HT1080 (cell line): Measurements from ENCODE around the gene INSYN1. TPM values are rescaled to one million over a fixed set of nuclear protein-coding genes. Genes with fewer than 3 reads are reported as not detected.
"Not testable (repeated sequence)": the region's sequence is repeated elsewhere in the genome, so short reads cannot be mapped to it uniquely, and the experiment has no call there.

Experiments
- DNase-seq: peaks from one replicate; pipeline ENCODE4 v3.0.0-alpha.2; 2015; ENCODE audit warnings: low read depth
- total RNA-seq: library from RNA; depleted of rRNA; stranded (reverse); fragments of >200 nt; shearing (Covaris generic); gene quantifications from 2 replicates; pipeline ENCODE4 v1.2.3, GENCODE V29; 2014

The INSYN1 gene
- total RNA-seq, 1 experiment from 2014 or later: 0.53 TPM

- DNase-seq: no peak
Measured at GRCh38 chr15:73750438-73750837, 2.7 kb downstream of the INSYN1 start.

- no peak for DNase-seq
Measured at GRCh38 chr15:73749971-73750370, 3.2 kb downstream of the INSYN1 start.

- no peak for DNase-seq
Measured at GRCh38 chr15:73749533-73749932, 3.6 kb downstream of the INSYN1 start.

- no peak for DNase-seq
Measured at GRCh38 chr15:73748730-73749129, 4.4 kb downstream of the INSYN1 start.

- no peak for DNase-seq
Measured at GRCh38 chr15:73747847-73748590, 5.1 kb downstream of the INSYN1 start.

GRCh38 chr15:73746883-73747282 is 6.3 kb downstream of the INSYN1 start:
- DNase-seq: no peak

- no peak for DNase-seq
Measured at GRCh38 chr15:73746261-73746660, 6.9 kb downstream of the INSYN1 start.

GRCh38 chr15:73745073-73745472 is 8.1 kb downstream of the INSYN1 start:
- no peak for DNase-seq

GRCh38 chr15:73744293-73744692 is 8.9 kb downstream of the INSYN1 start:
- DNase-seq: no peak

GRCh38 chr15:73741321-73741836 is 11.8 kb downstream of the INSYN1 start:
- no peak for DNase-seq

- no peak for DNase-seq
Measured at GRCh38 chr15:73740152-73741048, 12.8 kb downstream of the INSYN1 start.

- no peak for DNase-seq
Measured at GRCh38 chr15:73737535-73737934, 15.6 kb downstream of the INSYN1 start.

- DNase-seq: no peak
Measured at GRCh38 chr15:73732930-73733329, 20.2 kb downstream of the INSYN1 start.

GRCh38 chr15:73732051-73732450 is 21.1 kb downstream of the INSYN1 start:
- not testable (repeated sequence) for DNase-seq

- DNase-seq: peak; percentile 88
Measured at GRCh38 chr15:73727330-73727976, 25.7 kb downstream of the INSYN1 start.

- no peak for DNase-seq
Measured at GRCh38 chr15:73724212-73724611, 28.9 kb downstream of the INSYN1 start.

- DNase-seq: no peak
Measured at GRCh38 chr15:73723191-73723590, 30.0 kb downstream of the INSYN1 start.

GRCh38 chr15:73722425-73722824 is 30.7 kb downstream of the INSYN1 start:
- no peak for DNase-seq

- no peak for DNase-seq
Measured at GRCh38 chr15:73718694-73719093, 34.5 kb downstream of the INSYN1 start.

- DNase-seq: no peak
Measured at GRCh38 chr15:73717802-73718201, 35.3 kb downstream of the INSYN1 start.

GRCh38 chr15:73717206-73717605 is 35.9 kb downstream of the INSYN1 start:
- no peak for DNase-seq

- DNase-seq: no peak
Measured at GRCh38 chr15:73716417-73716816, 36.7 kb downstream of the INSYN1 start.
